ENCODE measurements around the gene RCCD1.

RCCD1 gene

DNA sequence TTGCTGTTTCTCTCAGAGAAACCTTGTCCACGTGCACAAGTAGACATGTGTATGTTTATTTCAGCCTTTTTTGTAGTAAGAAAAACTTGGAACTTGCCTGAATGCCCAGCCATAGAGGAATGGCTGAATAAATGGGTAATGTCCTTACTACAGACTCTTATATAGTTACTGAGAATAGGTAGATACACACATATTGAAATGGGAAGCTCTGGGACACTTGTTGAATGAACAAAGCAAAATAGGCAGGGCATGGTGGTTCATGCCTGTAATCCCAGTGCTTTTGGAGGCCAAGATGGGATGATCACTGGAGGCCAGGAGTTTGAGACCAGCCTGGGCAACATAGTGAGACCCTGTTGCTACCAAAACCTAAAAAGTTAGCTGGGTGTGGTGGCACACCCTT lies 17.9 kb upstream of the RCCD1 start:
- Histone ChIP-seq H3K27ac (ENCODE audit: poor library complexity, severe bottlenecking) (no peak overlapping the region), H3K9me3 (ENCODE audit: severe bottlenecking) (no peaks in the 10 kb centered on the region), H3K36me3 (ENCODE audit: low read depth) (peaks cover 57% of the 10 kb centered on the region), H3K4me1 (ENCODE audit: insufficient read depth, poor library complexity, severe bottlenecking) (no peaks in the 10 kb centered on the region), H3K27me3 (ENCODE audit: insufficient read depth, poor library complexity, severe bottlenecking) (no peaks in the 10 kb centered on the region), H3K4me3 (ENCODE audit: severe bottlenecking) (no peak overlapping the region)
- ATAC-seq (ENCODE audit: low read depth) (no peak), DNase-seq (ENCODE audit: low spot score) (no peak)
- TF ChIP-seq, protein P1, sequence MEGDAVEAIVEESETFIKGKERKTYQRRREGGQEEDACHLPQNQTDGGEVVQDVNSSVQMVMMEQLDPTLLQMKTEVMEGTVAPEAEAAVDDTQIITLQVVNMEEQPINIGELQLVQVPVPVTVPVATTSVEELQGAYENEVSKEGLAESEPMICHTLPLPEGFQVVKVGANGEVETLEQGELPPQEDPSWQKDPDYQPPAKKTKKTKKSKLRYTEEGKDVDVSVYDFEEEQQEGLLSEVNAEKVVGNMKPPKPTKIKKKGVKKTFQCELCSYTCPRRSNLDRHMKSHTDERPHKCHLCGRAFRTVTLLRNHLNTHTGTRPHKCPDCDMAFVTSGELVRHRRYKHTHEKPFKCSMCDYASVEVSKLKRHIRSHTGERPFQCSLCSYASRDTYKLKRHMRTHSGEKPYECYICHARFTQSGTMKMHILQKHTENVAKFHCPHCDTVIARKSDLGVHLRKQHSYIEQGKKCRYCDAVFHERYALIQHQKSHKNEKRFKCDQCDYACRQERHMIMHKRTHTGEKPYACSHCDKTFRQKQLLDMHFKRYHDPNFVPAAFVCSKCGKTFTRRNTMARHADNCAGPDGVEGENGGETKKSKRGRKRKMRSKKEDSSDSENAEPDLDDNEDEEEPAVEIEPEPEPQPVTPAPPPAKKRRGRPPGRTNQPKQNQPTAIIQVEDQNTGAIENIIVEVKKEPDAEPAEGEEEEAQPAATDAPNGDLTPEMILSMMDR (IDR thresholded peaks at IDR 0.05; ENCODE audit: poor library complexity, severe bottlenecking), result no peak

DNA sequence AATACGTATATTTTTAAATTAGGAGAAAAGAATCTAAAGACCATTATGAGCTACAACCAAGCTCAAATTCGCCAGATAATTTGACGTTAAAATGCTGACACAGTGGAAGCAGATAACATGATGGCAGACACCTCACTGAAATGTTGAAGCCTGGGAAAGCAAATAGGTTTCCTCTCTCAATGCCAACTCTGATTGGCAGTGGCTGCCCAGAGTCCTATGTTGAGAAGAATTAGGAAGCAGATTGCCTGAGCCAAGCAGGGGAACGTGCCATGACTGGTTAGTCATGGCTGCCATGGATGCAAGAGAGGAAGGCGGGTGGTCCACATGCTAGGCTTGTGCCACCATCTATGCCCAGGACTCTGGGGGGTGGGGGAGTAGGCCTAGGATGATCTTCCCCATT lies 16.4 kb upstream of the RCCD1 start:
- Histone ChIP-seq H3K9me3 (ENCODE audit: severe bottlenecking) (no peaks in the 10 kb centered on the region), H3K4me3 (ENCODE audit: severe bottlenecking) (no peak overlapping the region), H3K27me3 (ENCODE audit: insufficient read depth, poor library complexity, severe bottlenecking) (no peaks in the 10 kb centered on the region), H3K27ac (ENCODE audit: poor library complexity, severe bottlenecking) (no peak overlapping the region), H3K4me1 (ENCODE audit: insufficient read depth, poor library complexity, severe bottlenecking) (no peaks in the 10 kb centered on the region), H3K36me3 (ENCODE audit: low read depth) (peaks cover 70% of the 10 kb centered on the region)
- DNase-seq (ENCODE audit: low spot score), result no peak
- TF ChIP-seq, protein P1 (IDR thresholded peaks at IDR 0.05; ENCODE audit: poor library complexity, severe bottlenecking), result no peak
- no peak for ATAC-seq (ENCODE audit: low read depth)

- DNase-seq (ENCODE audit: low spot score) (no peak), ATAC-seq (ENCODE audit: low read depth) (no peak)
- no peaks in the 10 kb centered on the region for H3K27me3 ChIP-seq (ENCODE audit: insufficient read depth, poor library complexity, severe bottlenecking)
- H3K27ac ChIP-seq (ENCODE audit: poor library complexity, severe bottlenecking), result no peak overlapping the region
- H3K4me3 ChIP-seq (ENCODE audit: severe bottlenecking), result no peak overlapping the region
- peaks cover 84% of the 10 kb centered on the region for H3K36me3 ChIP-seq (ENCODE audit: low read depth)
- TF ChIP-seq, protein P1 (IDR thresholded peaks at IDR 0.05; ENCODE audit: poor library complexity, severe bottlenecking), result no peak
- no peaks in the 10 kb centered on the region for H3K9me3 ChIP-seq (ENCODE audit: severe bottlenecking)
- H3K4me1 ChIP-seq (ENCODE audit: insufficient read depth, poor library complexity, severe bottlenecking), result no peaks in the 10 kb centered on the region
Measured at GRCh38 chr15:90939756-90940155, 14.9 kb upstream of the RCCD1 start.

- no peak overlapping the region for H3K27ac ChIP-seq (ENCODE audit: poor library complexity, severe bottlenecking)
- no peak overlapping the region for H3K4me3 ChIP-seq (ENCODE audit: severe bottlenecking)
- ATAC-seq (ENCODE audit: low read depth) (no peak), DNase-seq (ENCODE audit: low spot score) (no peak)
- H3K27me3 ChIP-seq (ENCODE audit: insufficient read depth, poor library complexity, severe bottlenecking), result no peaks in the 10 kb centered on the region
- no peaks in the 10 kb centered on the region for H3K4me1 ChIP-seq (ENCODE audit: insufficient read depth, poor library complexity, severe bottlenecking)
- H3K36me3 ChIP-seq (ENCODE audit: low read depth), result peaks cover 96% of the 10 kb centered on the region
- TF ChIP-seq, protein P1 (IDR thresholded peaks at IDR 0.05; ENCODE audit: poor library complexity, severe bottlenecking), result no peak
- no peaks in the 10 kb centered on the region for H3K9me3 ChIP-seq (ENCODE audit: severe bottlenecking)
Measured at GRCh38 chr15:90941038-90941437, 13.6 kb upstream of the RCCD1 start.

DNA sequence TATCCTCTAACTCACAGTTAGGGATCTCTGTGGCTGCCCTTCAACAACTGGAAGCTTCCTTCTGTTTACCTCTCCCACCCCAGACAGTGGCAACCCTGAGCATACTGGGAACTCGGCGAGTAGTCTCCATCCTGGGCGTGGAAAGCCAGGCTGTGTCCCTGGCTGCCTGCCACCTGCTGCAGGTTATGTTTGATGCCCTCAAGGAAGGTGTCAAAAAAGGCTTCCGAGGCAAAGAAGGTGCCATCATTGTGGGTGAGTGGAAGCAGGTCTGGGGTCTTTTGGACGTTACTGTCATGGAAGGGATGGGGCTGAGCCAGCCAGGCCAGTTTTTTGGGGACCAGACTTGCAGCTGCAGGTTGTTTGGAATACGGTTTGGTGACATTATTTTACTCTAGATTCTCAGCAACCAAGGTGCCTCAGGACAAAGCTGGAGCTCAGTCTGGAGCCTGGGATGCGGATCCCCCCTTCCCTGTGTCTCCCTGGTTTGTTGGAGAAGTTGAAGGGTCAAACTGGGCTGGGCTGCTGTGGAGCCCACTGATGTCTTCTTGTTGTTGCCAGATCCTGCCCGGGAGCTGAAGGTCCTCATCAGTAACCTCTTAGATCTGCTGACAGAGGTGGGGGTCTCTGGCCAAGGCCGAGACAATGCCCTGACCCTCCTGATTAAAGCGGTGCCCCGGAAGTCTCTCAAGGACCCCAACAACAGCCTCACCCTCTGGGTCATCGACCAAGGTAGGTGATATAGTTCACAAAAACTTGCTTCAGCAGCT lies 12.1 kb upstream of the RCCD1 start:
- Histone ChIP-seq H3K27me3 (ENCODE audit: insufficient read depth, poor library complexity, severe bottlenecking) (no peaks in the 10 kb centered on the region), H3K4me3 (ENCODE audit: severe bottlenecking) (no peak overlapping the region), H3K36me3 (ENCODE audit: low read depth) (peaks cover 96% of the 10 kb centered on the region), H3K27ac (ENCODE audit: poor library complexity, severe bottlenecking) (no peak overlapping the region), H3K9me3 (ENCODE audit: severe bottlenecking) (no peaks in the 10 kb centered on the region), H3K4me1 (ENCODE audit: insufficient read depth, poor library complexity, severe bottlenecking) (no peaks in the 10 kb centered on the region)
- no peak for DNase-seq (ENCODE audit: low spot score)
- ATAC-seq (ENCODE audit: low read depth), result no peak
- TF ChIP-seq, protein P1 (IDR thresholded peaks at IDR 0.05; ENCODE audit: poor library complexity, severe bottlenecking), result no peak
